Naive thymus-derived CD4-positive, alpha-beta T cell (primary cell): Measurements from ENCODE around the gene GEMIN7. TPM values are rescaled to one million over a fixed set of nuclear protein-coding genes. Genes with fewer than 3 reads are reported as not detected.

Experiments
- ATAC-seq: fragments of 150-1000 bp; cut with Tn5 transposase; 2 replicates; pipeline ENCODE4 v1.10.0; 2021; ENCODE audit warnings: mild to moderate bottlenecking, moderate library complexity
- CTCF ChIA-PET: fragments of 350-600 bp; sonication (Branson Sonifier 250); formaldehyde crosslinking; loops from one replicate; lab custom pipeline; 2021; ENCODE audit warnings: antibody characterized with exemption; lab: Charles Lee
- POLR2A ChIA-PET: fragments of 350-600 bp; sonication (Branson Sonifier 250); formaldehyde crosslinking; loops from one replicate; lab custom pipeline; 2021; ENCODE audit warnings: antibody characterized with exemption, inconsistent platforms; lab: Charles Lee
- DNase-seq, 9 donors: peaks; one replicate each; pipeline versions ENCODE4 v3.0.0 to v3.0.0-alpha.2; 2020 to 2022; ENCODE audit warnings: mixed read lengths in 1 of 9
- H3K27ac ChIP-seq: one replicate; pipeline ENCODE4 v1.7.0; 2013; ENCODE audit warnings: mild to moderate bottlenecking, low read depth, low read length, moderate library complexity
- H3K27me3 ChIP-seq, 2 donors: one replicate each; pipeline ENCODE4 v1.7.0; 2013; ENCODE audit warnings: low read length in 2 of 2, mild to moderate bottlenecking in 2 of 2, moderate library complexity in 2 of 2; ENCODE audit not compliant: control insufficient read depth in 2 of 2, insufficient read depth in 2 of 2
- H3K36me3 ChIP-seq, 3 experiments: 1 replicate in 2 of 3; 2 replicates in 1 of 3; pipeline ENCODE4 v1.7.0; 2013; ENCODE audit warnings: low read length in 3 of 3, mild to moderate bottlenecking in 3 of 3, moderate library complexity in 1 of 3; ENCODE audit not compliant: insufficient read depth in 3 of 3, control insufficient read depth in 2 of 3
- H3K4me1 ChIP-seq, 2 donors: one replicate each; pipeline ENCODE4 v1.7.0; 2013; ENCODE audit warnings: low read length in 2 of 2, mild to moderate bottlenecking in 2 of 2, moderate library complexity in 1 of 2; ENCODE audit not compliant: control insufficient read depth in 2 of 2, insufficient read depth in 2 of 2
- H3K4me3 ChIP-seq: 2 replicates; pipeline ENCODE4 v1.7.0; 2013; ENCODE audit warnings: mild to moderate bottlenecking, low read length
- H3K9me3 ChIP-seq, 3 experiments: 1 replicate in 2 of 3; 2 replicates in 1 of 3; pipeline ENCODE4 v1.7.0; 2013; ENCODE audit warnings: low read length in 3 of 3; ENCODE audit not compliant: control insufficient read depth in 2 of 3
- H3K27ac Mint-ChIP-seq, 9 donors: one replicate each; pipeline ENCODE4 v1.8.0; 2020 to 2022; ENCODE audit warnings: mixed read lengths in 9 of 9, mild to moderate bottlenecking in 8 of 9, moderate library complexity in 5 of 9, inconsistent platforms in 2 of 9
- H3K27me3 Mint-ChIP-seq, 5 donors: one replicate each; pipeline ENCODE4 v1.8.0; 2021 to 2022; ENCODE audit warnings: mixed read lengths in 5 of 5, mild to moderate bottlenecking in 1 of 5
- H3K36me3 Mint-ChIP-seq, 5 donors: one replicate each; pipeline ENCODE4 v1.8.0; 2020 to 2022; ENCODE audit warnings: mixed read lengths in 5 of 5, mild to moderate bottlenecking in 3 of 5, inconsistent platforms in 1 of 5
- H3K4me1 Mint-ChIP-seq, 7 donors: one replicate each; pipeline ENCODE4 v1.8.0; 2020 to 2022; ENCODE audit warnings: mixed read lengths in 7 of 7, mild to moderate bottlenecking in 3 of 7, inconsistent platforms in 1 of 7
- H3K4me3 Mint-ChIP-seq, 10 donors: one replicate each; pipeline ENCODE4 v1.8.0; 2020 to 2022; ENCODE audit warnings: mild to moderate bottlenecking in 10 of 10, mixed read lengths in 10 of 10, moderate library complexity in 6 of 10, inconsistent platforms in 2 of 10
- H3K9me3 Mint-ChIP-seq, 11 donors: one replicate each; pipeline ENCODE4 v1.8.0; 2020 to 2022; ENCODE audit warnings: mixed read lengths in 11 of 11, mild to moderate bottlenecking in 4 of 11, inconsistent platforms in 1 of 11, moderate library complexity in 1 of 11
- intact Hi-C, 2 donors: fragments of 100-400 bp; cut with micrococcal nuclease; formaldehyde crosslinking; loops; one replicate each; pipeline ENCODE4 v1.15.1; 2023
- polyA plus RNA-seq, 2 donors: library from polyadenylated mRNA; unstranded; fragments of 300-500 nt; fragmentation: Illumina TruSeq; gene quantifications; one replicate each; pipeline ENCODE4 v1.2.3, GENCODE V29; 2021
- total RNA-seq, 6 experiments: library from RNA in 5 of 6; stranded (reverse) in 5 of 6; gene quantifications; 1 replicate in 5 of 6; 2 replicates in 1 of 6; pipeline ENCODE4 v1.2.3 and lab custom pipeline; 2021 to 2026

The GEMIN7 gene
- total and polyA plus RNA-seq, 7 experiments from 2014 or later, result 4.9 to 65.5 (median 18.7) TPM

DNA sequence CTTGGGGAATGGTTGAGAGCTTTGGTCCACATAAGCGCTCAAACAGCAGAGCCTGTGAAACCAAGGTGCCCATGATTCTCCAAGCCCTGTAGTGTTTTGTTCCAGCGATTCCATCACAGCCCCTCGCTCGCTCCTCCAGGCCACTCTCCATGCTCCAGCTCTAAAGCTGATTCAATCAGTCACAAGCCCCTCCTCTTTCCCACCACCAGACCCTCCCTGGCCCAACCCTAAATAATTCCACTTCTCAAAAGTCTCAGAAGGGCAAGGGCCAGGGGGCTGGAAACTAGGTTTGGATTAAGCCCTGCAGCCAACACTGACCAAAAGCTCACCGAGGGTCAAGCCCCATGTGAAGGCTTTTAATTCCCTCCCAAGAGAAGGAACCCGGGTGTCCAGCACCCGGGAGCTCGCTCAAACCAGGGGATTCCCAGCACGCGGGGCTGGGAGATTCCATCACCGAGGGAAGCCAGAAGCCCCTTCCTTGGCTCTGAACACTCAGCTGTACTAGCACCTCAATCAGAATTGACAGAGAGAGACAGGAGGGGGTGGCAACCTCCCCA, 4.2 kb upstream of the GEMIN7 start:
- Histone ChIP-seq H3K27ac (peak overlapping the region; percentile 21), H3K27me3 (no peaks in the 10 kb centered on the region), H3K4me1 (peaks cover 22 to 25% of the 10 kb centered on the region in 2 donors), H3K9me3 (no peaks in the 10 kb centered on the region), H3K36me3 (peaks cover 0 to 30% (median 5%) of the 10 kb centered on the region in 3 experiments), H3K4me3 (no peak overlapping the region)
- ChIA-PET CTCF (interaction anchor here (1.0 to 1.1 kb wide), 2 partner anchors 15 to 30 kb away, joined by 3 read pairs; no protein-coding TSS in a partner anchor), POLR2A (interaction anchor here (0.5 to 1.3 kb wide), 2 partner anchors 17 to 43 kb away, joined by 4 to 6 read pairs; no protein-coding TSS in a partner anchor)
- peak overlapping the region in 7 of 9 donors; percentile 1 to 79 (median 42) for H3K27ac Mint-ChIP-seq
- intact Hi-C loops, result loop anchor here (5.0 kb wide), 2 partner anchors 73 to 102 kb away; partner anchors contain the start of genes RELB (in 2 of the 2), BLOC1S3 (in 1 of the 2) and TRAPPC6A (in 1 of the 2)
- peak overlapping the region in 9 of 10 donors; percentile 11 to 86 (median 51) for H3K4me3 Mint-ChIP-seq
- no peaks in the 10 kb centered on the region for H3K9me3 Mint-ChIP-seq
- no peak for DNase-seq
- H3K4me1 Mint-ChIP-seq, result peaks cover 19 to 28% (median 26%) of the 10 kb centered on the region in 7 donors
- H3K36me3 Mint-ChIP-seq, result peaks cover 0 to 7% (median 0%) of the 10 kb centered on the region in 5 donors
- no peak for ATAC-seq
- no peaks in the 10 kb centered on the region for H3K27me3 Mint-ChIP-seq

DNA sequence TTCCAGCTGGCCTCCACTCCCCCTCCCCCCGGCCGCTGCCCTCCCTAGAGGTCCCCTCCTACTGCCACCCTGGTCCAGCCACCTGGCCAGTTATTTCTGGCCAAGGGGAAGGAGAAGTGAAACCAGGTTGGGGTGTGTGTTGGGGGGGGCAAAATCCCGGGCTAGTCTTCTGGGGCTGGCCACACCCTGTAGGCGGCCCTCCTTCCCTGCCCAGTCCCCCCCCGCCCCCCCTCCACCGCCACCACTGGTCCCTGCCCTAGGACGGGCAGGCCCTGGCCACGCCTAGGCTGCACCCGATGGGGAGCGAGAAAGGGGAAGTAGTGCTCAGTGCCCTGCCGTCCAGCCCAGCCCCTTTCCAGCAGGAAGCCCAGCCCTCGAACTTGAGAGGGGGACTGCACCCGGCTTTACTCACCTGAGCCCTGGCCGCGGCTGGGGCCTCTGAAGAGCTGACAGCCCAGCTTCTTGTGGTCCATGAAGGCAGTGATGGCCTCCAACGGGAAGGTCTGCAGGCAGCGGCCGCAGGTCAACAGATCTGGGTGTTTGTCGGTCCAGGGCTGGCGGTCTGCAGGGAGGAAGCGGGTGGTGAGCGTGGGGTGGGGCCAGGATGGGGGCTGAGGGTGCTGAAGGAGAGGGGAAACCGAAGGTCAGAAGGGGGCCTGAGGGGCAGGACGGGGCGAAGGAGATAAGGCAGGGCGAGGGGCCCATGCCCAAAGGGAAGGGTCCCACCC, 3.6 kb upstream of the GEMIN7 start:
- POLR2A ChIA-PET, result interaction anchor here (0.5 to 1.3 kb wide), 3 partner anchors 16 to 1321 kb away, joined by 3 to 6 read pairs (median 4); partner anchors contain the start of gene SMG9
- intact Hi-C loops, result loop anchor here (1.0 to 5.0 kb wide), 4 partner anchors 16 to 102 kb away; partner anchors contain the start of genes CLASRP (in 2 of the 2), RELB (in 2 of the 2), BLOC1S3 (in 1 of the 2) and TRAPPC6A (in 1 of the 2)

DNA sequence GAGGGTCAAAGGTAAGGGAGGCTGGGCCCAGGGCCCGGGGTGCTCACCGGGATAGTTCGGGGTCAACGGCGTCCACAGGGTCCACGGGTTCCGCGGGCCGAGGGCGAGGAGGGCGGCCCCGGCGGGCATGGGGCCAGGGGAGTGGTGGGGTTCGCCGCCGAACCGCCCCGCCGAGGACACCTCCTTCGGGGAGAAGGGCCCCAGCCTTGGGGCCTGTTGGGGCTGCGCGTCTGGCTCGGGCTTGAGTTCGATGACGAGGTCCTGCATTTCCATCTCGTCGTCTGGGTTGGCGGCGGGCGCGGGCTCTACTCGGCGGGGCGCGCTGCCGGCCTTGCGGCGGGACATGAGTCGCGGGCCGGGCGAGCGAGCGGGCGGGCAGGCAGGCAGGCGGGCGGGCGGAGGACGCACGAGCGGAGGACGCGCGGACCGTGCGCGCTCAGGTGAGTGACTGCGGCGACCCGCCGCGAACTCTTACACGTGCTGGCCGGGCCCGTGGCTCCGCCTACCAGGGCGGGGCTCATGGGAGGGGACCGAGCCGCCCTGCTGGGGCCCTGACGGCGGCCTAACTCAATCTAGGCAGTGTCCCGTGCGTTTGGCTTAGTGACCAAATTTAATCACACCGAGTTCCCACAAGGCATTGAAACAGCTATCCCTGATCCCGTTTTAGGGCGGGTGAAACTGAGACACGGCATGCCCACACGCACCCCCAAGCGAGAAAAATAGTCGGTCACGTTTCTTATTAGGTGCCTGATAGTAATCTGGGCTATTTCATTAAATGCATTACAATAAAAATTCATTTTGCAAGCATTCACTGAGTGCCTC, 2.8 kb upstream of the GEMIN7 start, which contains the start of gene ZNF296:
Gene ZNF296 (minus strand): TSS at position 450 of the 822 bp plus-strand sequence. CDS start 105 bp downstream, at position 345.
- ChIA-PET POLR2A (interaction anchor here (0.6 to 1.6 kb wide), 3 partner anchors 16 to 1322 kb away, joined by 3 to 13 read pairs (median 4); partner anchors contain the start of genes PPP1R37 and SMG9), CTCF (no interaction called here)
- DNase-seq (peak; percentile 52 to 87 (median 65)), ATAC-seq (peak; percentile 73)
- Histone ChIP-seq H3K27ac (peak within 1 kb of the TSS; percentile 38), H3K27me3 (no peaks in the 10 kb centered on the region), H3K4me3 (peak within 1 kb of the TSS; percentile 58), H3K36me3 (peaks cover 0 to 16% (median 0%) of the 10 kb centered on the region in 3 experiments), H3K4me1 (peaks cover 22 to 31% of the 10 kb centered on the region in 2 donors), H3K9me3 (no peaks in the 10 kb centered on the region)
- intact Hi-C loops, result loop anchor here (1.0 to 5.0 kb wide), 4 partner anchors 17 to 101 kb away; partner anchors contain the start of genes CLASRP (in 2 of the 2), RELB (in 2 of the 2), BLOC1S3 (in 1 of the 2) and TRAPPC6A (in 1 of the 2)
- H3K36me3 Mint-ChIP-seq, result no peaks in the 10 kb centered on the region
- H3K4me1 Mint-ChIP-seq, result peaks cover 21 to 40% (median 35%) of the 10 kb centered on the region in 7 donors
- H3K27ac Mint-ChIP-seq, result peak within 1 kb of the TSS in 7 of 9 donors; percentile 19 to 95 (median 76)
- H3K9me3 Mint-ChIP-seq, result no peaks in the 10 kb centered on the region
- no peaks in the 10 kb centered on the region for H3K27me3 Mint-ChIP-seq
- peak within 1 kb of the TSS; percentile 55 to 86 (median 76) for H3K4me3 Mint-ChIP-seq

More for the DNA sequence above, 3.6 kb upstream of the GEMIN7 start:
- H3K27ac Mint-ChIP-seq, result peak overlapping the region in 4 of 9 donors; percentile 5 to 74 (median 12)
- H3K4me3 Mint-ChIP-seq, result peak overlapping the region; percentile 50 to 86 (median 76)
- peaks cover 0 to 24% (median 0%) of the 10 kb centered on the region in 3 experiments for H3K36me3 ChIP-seq
- CTCF ChIA-PET, result interaction anchor here (1.1 kb wide), 1 partner anchor 16 kb away, joined by 3 read pairs; no protein-coding TSS in a partner anchor
- H3K27me3 Mint-ChIP-seq, result no peaks in the 10 kb centered on the region
- DNase-seq, result peak in 3 of 9 donors; percentile 30 to 38 (median 32)
- peak; percentile 72 for ATAC-seq
- peak overlapping the region; percentile 58 for H3K4me3 ChIP-seq
- peaks cover 0 to 2% (median 0%) of the 10 kb centered on the region in 5 donors for H3K36me3 Mint-ChIP-seq
- H3K9me3 ChIP-seq, result no peaks in the 10 kb centered on the region
- H3K4me1 Mint-ChIP-seq, result peaks cover 21 to 35% (median 31%) of the 10 kb centered on the region in 7 donors
- H3K27me3 ChIP-seq, result no peaks in the 10 kb centered on the region
- H3K4me1 ChIP-seq, result peaks cover 22 to 31% of the 10 kb centered on the region in 2 donors
- no peaks in the 10 kb centered on the region for H3K9me3 Mint-ChIP-seq
- H3K27ac ChIP-seq, result peak overlapping the region; percentile 38

DNA sequence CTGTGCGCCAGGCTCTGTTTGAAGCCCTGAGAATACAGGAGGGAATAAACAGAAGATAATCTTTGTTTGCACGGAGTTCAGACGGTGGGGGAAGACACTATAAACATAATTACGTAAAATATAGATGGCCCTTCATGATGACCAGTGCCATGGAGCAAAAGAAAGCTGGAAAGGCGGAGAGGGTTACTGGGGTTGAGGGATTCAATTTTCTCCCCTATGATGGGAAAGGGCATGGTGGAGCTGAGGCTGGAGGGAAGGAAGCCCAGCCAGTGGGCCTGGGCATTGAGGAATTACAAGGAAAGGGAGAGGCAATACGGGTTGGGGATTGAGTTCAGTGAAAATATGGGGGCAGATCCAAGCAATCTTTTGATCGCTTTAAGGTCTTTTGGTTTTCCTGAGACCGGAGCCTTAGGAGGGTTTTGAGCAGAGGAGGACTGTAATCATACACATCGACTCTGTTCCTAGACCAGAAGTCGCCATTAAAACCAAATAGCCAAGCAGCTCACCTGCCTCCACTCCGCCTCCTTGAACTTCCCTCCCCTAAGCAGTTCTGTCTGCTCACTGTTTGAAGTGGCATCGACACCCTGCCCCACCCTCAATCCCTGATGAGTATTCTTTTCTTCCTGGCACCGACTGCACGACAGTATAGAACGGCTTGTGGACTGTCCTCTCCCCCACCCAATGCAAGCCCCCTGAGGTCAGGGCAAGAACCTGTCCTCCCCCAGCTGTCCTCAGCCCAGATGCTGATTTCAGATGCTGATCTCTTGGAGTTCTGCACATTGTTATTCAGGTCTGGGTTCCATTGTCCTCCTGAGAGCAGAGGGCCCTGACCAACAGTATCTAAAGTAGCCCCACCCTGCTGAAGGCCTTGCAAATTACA, 2.0 kb upstream of the GEMIN7 start:
- H3K4me1 ChIP-seq, result peaks cover 22 to 31% of the 10 kb centered on the region in 2 donors
- H3K36me3 ChIP-seq, result peaks cover 0 to 14% (median 0%) of the 10 kb centered on the region in 3 experiments
- H3K27ac ChIP-seq, result no peak overlapping the region
- Mint-ChIP-seq H3K27ac (peak overlapping the region in 8 of 9 donors; percentile 19 to 95 (median 65)), H3K27me3 (no peaks in the 10 kb centered on the region), H3K36me3 (peaks cover 5 to 7% (median 7%) of the 10 kb centered on the region in 5 donors), H3K4me1 (peaks cover 29 to 49% (median 43%) of the 10 kb centered on the region in 7 donors), H3K4me3 (peak overlapping the region; percentile 55 to 86 (median 74)), H3K9me3 (no peaks in the 10 kb centered on the region)
- ATAC-seq (no peak), DNase-seq (no peak)
- intact Hi-C loops, result loop anchor here (1.0 to 5.0 kb wide), 4 partner anchors 18 to 100 kb away; partner anchors contain the start of genes CLASRP (in 2 of the 2), RELB (in 2 of the 2), BLOC1S3 (in 1 of the 2) and TRAPPC6A (in 1 of the 2)
- no peaks in the 10 kb centered on the region for H3K27me3 ChIP-seq
- peak overlapping the region; percentile 58 for H3K4me3 ChIP-seq
- ChIA-PET POLR2A (interaction anchor here (1.4 to 1.6 kb wide), 2 partner anchors 15 to 37 kb away, joined by 4 to 13 read pairs; partner anchors contain the start of gene PPP1R37), CTCF (no interaction called here)
- H3K9me3 ChIP-seq, result no peaks in the 10 kb centered on the region
